ENCODE data around the gene IL13RA2. TPM values are rescaled to one million over a fixed set of nuclear protein-coding genes. Genes with fewer than 3 reads are reported as not detected.

The IL13RA2 gene
- total and polyA plus RNA-seq, 2 donors (not counting 3 experiments of a cell fraction or from before 2014, with no cell fraction given) = not detected

DNA sequence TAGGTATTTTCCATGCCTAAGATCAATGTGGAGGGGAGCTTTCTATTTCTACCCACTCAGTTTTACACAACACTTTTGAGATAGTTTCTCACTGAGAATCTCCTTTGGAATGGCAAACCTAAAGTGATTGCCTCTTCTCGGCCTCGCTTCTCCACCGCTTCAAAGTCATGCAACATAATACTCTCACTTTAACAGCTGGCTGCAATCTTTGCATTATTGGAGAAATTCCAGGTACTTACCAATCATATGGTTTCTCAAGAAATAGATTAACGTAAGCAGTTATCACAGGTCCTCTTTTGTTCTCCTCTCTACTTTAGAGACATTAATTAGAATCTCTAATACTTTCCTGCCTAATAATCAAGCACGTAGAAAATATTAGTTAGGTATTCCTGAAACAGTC, 3.7 kb upstream of the IL13RA2 start:
- no peaks in the 10 kb centered on the region for H3K9me3 ChIP-seq (replicated peaks; ENCODE audit: control insufficient read depth, insufficient read depth, low read length)
- TF ChIP-seq POLR2AphosphoS5 (IDR thresholded peaks at IDR 0.05; ENCODE audit: insufficient read depth, low read depth, low read length) = no peak
- TF ChIP-seq FOS (IDR thresholded peaks at IDR 0.05; ENCODE audit: borderline replicate concordance, insufficient read depth, low read length) = no peak
- TF ChIP-seq, protein P1, sequence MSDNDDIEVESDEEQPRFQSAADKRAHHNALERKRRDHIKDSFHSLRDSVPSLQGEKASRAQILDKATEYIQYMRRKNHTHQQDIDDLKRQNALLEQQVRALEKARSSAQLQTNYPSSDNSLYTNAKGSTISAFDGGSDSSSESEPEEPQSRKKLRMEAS (IDR thresholded peaks at IDR 0.05; ENCODE audit: insufficient read depth, insufficient read length) = no peak
- TF ChIP-seq JUN (IDR thresholded peaks at IDR 0.05; ENCODE audit: borderline replicate concordance, insufficient read depth, insufficient read length, low read depth) = no peak
- H3K79me2 ChIP-seq (ENCODE audit: control insufficient read depth, insufficient read depth, low read length) = no peaks in the 10 kb centered on the region
- H4K20me1 ChIP-seq (replicated peaks; ENCODE audit: control insufficient read depth, extremely low read depth, insufficient read depth, low read length) = no peaks in the 10 kb centered on the region
- intact Hi-C loops (cut with micrococcal nuclease) = no loop called here
- H3K4me3 ChIP-seq (replicated peaks in 1 of 3; ENCODE audit: insufficient read depth in 1 of 3, low read depth in 1 of 3, low read length in 3 of 3) = no peak overlapping the region
- ChIA-PET CTCF (no interaction called here), POLR2A (no interaction called here)
- H3K27me3 ChIP-seq (ENCODE audit: control insufficient read depth in 2 of 2, insufficient read depth in 2 of 2, low read length in 2 of 2) = no peaks in the 10 kb centered on the region
- peaks cover 18% of the 10 kb centered on the region for H3K4me1 ChIP-seq (ENCODE audit: control insufficient read depth, extremely low read depth, insufficient read depth, low read length)
- H3K36me3 ChIP-seq (ENCODE audit: control insufficient read depth in 2 of 2, extremely low read depth in 1 of 2, insufficient read depth in 2 of 2, low read length in 2 of 2) = no peaks in the 10 kb centered on the region
- H3K4me2 ChIP-seq (ENCODE audit: insufficient read depth, low read length) = no peak overlapping the region
- FAIRE-seq (no peak), DNase-seq (ENCODE audit: low read depth, low spot score) (no peak)
- BruUV-seq (replicated peaks) = no TSS peak
- no peak overlapping the region for H3K27ac ChIP-seq (ENCODE audit: insufficient read depth, low read depth, low read length)
- no peak overlapping the region for H3K9ac ChIP-seq (replicated peaks; ENCODE audit: extremely low read depth, insufficient read depth, low read length)
- dilution Hi-C loops (cut with MboI; ENCODE audit: extremely low pct_ligation_motif_present, low sequenced_read_pairs) = no loop called here
- no peaks in the 10 kb centered on the region for H3K9me1 ChIP-seq (replicated peaks; ENCODE audit: control insufficient read depth, extremely low read depth, insufficient read depth, low read length)
- no peak overlapping the region for H2AFZ ChIP-seq (ENCODE audit: low read depth, low read length)

GRCh38 chrX:115018944-115019343, 1.5 kb upstream of the IL13RA2 start:
- CTCF ChIA-PET = no interaction called here
- Histone ChIP-seq H3K36me3 (ENCODE audit: control insufficient read depth in 2 of 2, extremely low read depth in 1 of 2, insufficient read depth in 2 of 2, low read length in 2 of 2) (no peaks in the 10 kb centered on the region), H2AFZ (ENCODE audit: low read depth, low read length) (peak overlapping the region; percentile 33), H3K4me3 (replicated peaks in 1 of 3; ENCODE audit: insufficient read depth in 1 of 3, low read depth in 1 of 3, low read length in 3 of 3) (no peak overlapping the region), H3K9me1 (replicated peaks; ENCODE audit: control insufficient read depth, extremely low read depth, insufficient read depth, low read length) (no peaks in the 10 kb centered on the region), H4K20me1 (replicated peaks; ENCODE audit: control insufficient read depth, extremely low read depth, insufficient read depth, low read length) (no peaks in the 10 kb centered on the region), H3K9ac (replicated peaks; ENCODE audit: extremely low read depth, insufficient read depth, low read length) (no peak overlapping the region), H3K27ac (ENCODE audit: insufficient read depth, low read depth, low read length) (no peak overlapping the region), H3K4me1 (ENCODE audit: control insufficient read depth, extremely low read depth, insufficient read depth, low read length) (peaks cover 16% of the 10 kb centered on the region), H3K9me3 (replicated peaks; ENCODE audit: control insufficient read depth, insufficient read depth, low read length) (no peaks in the 10 kb centered on the region), H3K27me3 (ENCODE audit: control insufficient read depth in 2 of 2, insufficient read depth in 2 of 2, low read length in 2 of 2) (no peaks in the 10 kb centered on the region), H3K79me2 (ENCODE audit: control insufficient read depth, insufficient read depth, low read length) (no peaks in the 10 kb centered on the region), H3K4me2 (ENCODE audit: insufficient read depth, low read length) (no peak overlapping the region)
- DNase-seq (ENCODE audit: low read depth, low spot score) = no peak
- dilution Hi-C loops (cut with MboI; ENCODE audit: extremely low pct_ligation_motif_present, low sequenced_read_pairs) (no loop called here), intact Hi-C loops (cut with micrococcal nuclease) (loop anchor here (2.0 kb wide), 1 partner anchor 128 kb away; no protein-coding TSS in a partner anchor)
- no peak for TF ChIP-seq JUN (IDR thresholded peaks at IDR 0.05; ENCODE audit: borderline replicate concordance, insufficient read depth, insufficient read length, low read depth)
- TF ChIP-seq, protein P1 (IDR thresholded peaks at IDR 0.05; ENCODE audit: insufficient read depth, insufficient read length) = no peak
- TF ChIP-seq MYC (IDR thresholded peaks at IDR 0.05; ENCODE audit: low read depth, low read length) = no peak
- no peak for TF ChIP-seq POLR2AphosphoS5 (IDR thresholded peaks at IDR 0.05; ENCODE audit: insufficient read depth, low read depth, low read length)
- TF ChIP-seq FOS (IDR thresholded peaks at IDR 0.05; ENCODE audit: borderline replicate concordance, insufficient read depth, low read length) = no peak
- no peak for TF ChIP-seq EZH2 (IDR thresholded peaks at IDR 0.05; ENCODE audit: borderline replicate concordance, low read depth, low read length, severe bottlenecking)
- TF ChIP-seq, protein P2, sequence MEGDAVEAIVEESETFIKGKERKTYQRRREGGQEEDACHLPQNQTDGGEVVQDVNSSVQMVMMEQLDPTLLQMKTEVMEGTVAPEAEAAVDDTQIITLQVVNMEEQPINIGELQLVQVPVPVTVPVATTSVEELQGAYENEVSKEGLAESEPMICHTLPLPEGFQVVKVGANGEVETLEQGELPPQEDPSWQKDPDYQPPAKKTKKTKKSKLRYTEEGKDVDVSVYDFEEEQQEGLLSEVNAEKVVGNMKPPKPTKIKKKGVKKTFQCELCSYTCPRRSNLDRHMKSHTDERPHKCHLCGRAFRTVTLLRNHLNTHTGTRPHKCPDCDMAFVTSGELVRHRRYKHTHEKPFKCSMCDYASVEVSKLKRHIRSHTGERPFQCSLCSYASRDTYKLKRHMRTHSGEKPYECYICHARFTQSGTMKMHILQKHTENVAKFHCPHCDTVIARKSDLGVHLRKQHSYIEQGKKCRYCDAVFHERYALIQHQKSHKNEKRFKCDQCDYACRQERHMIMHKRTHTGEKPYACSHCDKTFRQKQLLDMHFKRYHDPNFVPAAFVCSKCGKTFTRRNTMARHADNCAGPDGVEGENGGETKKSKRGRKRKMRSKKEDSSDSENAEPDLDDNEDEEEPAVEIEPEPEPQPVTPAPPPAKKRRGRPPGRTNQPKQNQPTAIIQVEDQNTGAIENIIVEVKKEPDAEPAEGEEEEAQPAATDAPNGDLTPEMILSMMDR (IDR thresholded peaks at IDR 0.05; ENCODE audit: extremely low read depth in 1 of 2, insufficient read depth in 1 of 2, low read depth in 1 of 2, low read length in 2 of 2) = no peak
- TF ChIP-seq POLR2A (IDR thresholded peaks at IDR 0.05; ENCODE audit: low read depth, low read length) = no peak
- TF ChIP-seq GATA2 (IDR thresholded peaks at IDR 0.05; ENCODE audit: insufficient read depth, insufficient read length, low read depth, low read length) = no peak
- FAIRE-seq = no peak
- POLR2A ChIA-PET = no interaction called here
- no TSS peak for BruUV-seq (replicated peaks)

Data from endothelial cell of umbilical vein (primary cell).